HL-60 (cell line): ENCODE data around the gene TMTC1.

Experiments
- GABPA ChIP-seq: IDR thresholded peaks from 2 replicates; pipeline ENCODE4 v1.6.1; 2012; ENCODE audit warnings: low read depth
- POLR2AphosphoS5 ChIP-seq: IDR thresholded peaks from 2 replicates; pipeline ENCODE4 v1.6.1; 2012; ENCODE audit warnings: low read depth
- SPI1 ChIP-seq: IDR thresholded peaks from 2 replicates; pipeline ENCODE4 v1.6.1; 2012; ENCODE audit warnings: low read depth, mild to moderate bottlenecking, borderline replicate concordance
- TF ChIP-seq, protein P1 (sequence below): IDR thresholded peaks from one replicate; pipeline ENCODE4 v1.5.1; 2011; ENCODE audit warnings: low read length, control low read depth, inconsistent platforms; ENCODE audit not compliant: insufficient read depth
- TF ChIP-seq, protein P2 (sequence below): IDR thresholded peaks from 2 replicates; pipeline ENCODE4 v1.6.1; 2012; ENCODE audit warnings: low read depth; ENCODE audit not compliant: insufficient replicate concordance

DNA sequence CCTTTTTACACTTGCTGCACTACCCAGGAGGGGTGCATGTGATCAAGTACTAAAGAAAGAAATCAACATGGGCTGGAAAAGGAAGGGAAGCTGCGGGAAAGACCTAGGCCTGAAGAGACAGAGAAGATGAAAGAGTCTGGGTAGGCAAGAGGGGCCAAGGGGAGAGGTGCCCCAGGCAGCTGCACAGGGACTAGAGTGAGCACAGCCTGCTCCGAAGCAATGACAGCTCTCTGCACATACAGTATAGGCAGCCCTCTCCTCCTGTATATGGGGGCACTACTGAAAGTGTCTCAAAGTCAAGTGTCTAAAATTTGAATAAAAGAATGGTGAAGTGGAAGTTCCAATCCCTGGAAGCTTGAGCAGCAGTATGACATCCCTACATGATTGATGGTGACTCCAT, 112.0 kb downstream of the TMTC1 start:
- TF ChIP-seq, protein P1, sequence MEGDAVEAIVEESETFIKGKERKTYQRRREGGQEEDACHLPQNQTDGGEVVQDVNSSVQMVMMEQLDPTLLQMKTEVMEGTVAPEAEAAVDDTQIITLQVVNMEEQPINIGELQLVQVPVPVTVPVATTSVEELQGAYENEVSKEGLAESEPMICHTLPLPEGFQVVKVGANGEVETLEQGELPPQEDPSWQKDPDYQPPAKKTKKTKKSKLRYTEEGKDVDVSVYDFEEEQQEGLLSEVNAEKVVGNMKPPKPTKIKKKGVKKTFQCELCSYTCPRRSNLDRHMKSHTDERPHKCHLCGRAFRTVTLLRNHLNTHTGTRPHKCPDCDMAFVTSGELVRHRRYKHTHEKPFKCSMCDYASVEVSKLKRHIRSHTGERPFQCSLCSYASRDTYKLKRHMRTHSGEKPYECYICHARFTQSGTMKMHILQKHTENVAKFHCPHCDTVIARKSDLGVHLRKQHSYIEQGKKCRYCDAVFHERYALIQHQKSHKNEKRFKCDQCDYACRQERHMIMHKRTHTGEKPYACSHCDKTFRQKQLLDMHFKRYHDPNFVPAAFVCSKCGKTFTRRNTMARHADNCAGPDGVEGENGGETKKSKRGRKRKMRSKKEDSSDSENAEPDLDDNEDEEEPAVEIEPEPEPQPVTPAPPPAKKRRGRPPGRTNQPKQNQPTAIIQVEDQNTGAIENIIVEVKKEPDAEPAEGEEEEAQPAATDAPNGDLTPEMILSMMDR: no peak
- TF ChIP-seq GABPA: no peak
- TF ChIP-seq, protein P2, sequence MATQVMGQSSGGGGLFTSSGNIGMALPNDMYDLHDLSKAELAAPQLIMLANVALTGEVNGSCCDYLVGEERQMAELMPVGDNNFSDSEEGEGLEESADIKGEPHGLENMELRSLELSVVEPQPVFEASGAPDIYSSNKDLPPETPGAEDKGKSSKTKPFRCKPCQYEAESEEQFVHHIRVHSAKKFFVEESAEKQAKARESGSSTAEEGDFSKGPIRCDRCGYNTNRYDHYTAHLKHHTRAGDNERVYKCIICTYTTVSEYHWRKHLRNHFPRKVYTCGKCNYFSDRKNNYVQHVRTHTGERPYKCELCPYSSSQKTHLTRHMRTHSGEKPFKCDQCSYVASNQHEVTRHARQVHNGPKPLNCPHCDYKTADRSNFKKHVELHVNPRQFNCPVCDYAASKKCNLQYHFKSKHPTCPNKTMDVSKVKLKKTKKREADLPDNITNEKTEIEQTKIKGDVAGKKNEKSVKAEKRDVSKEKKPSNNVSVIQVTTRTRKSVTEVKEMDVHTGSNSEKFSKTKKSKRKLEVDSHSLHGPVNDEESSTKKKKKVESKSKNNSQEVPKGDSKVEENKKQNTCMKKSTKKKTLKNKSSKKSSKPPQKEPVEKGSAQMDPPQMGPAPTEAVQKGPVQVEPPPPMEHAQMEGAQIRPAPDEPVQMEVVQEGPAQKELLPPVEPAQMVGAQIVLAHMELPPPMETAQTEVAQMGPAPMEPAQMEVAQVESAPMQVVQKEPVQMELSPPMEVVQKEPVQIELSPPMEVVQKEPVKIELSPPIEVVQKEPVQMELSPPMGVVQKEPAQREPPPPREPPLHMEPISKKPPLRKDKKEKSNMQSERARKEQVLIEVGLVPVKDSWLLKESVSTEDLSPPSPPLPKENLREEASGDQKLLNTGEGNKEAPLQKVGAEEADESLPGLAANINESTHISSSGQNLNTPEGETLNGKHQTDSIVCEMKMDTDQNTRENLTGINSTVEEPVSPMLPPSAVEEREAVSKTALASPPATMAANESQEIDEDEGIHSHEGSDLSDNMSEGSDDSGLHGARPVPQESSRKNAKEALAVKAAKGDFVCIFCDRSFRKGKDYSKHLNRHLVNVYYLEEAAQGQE: no peak
- no peak for TF ChIP-seq SPI1
- TF ChIP-seq POLR2AphosphoS5: no peak
